HCT116 (cell line): ENCODE results near the gene ZDHHC18. TPM values are rescaled to one million over a fixed set of nuclear protein-coding genes. Genes with fewer than 3 reads are reported as not detected.
A peak's percentile ranks its signal among the peaks of the same experiment; 100 is the strongest.

Source experiments
- ATAC-seq: fragments of 200-7000 bp; cut with Tn5 transposase; 2 replicates; pipeline ENCODE4 v1.9.1; 2020; ENCODE audit warnings: mild to moderate bottlenecking, moderate library complexity
- BruUV-seq: library from RNA; stranded (reverse); fragments of 400-500 nt; replicated peaks from 2 replicates; lab custom pipeline; 2021; lab: Mats Ljungman, UMichigan
- CTCF ChIA-PET: fragments of 300-600 bp; sonication (Branson Sonifier 250); formaldehyde crosslinking; loops from one replicate; lab custom pipeline; 2021; ENCODE audit warnings: antibody characterized with exemption; lab: Charles Lee
- POLR2A ChIA-PET: fragments of 300-600, 350-600 bp; sonication (Branson Sonifier 250); formaldehyde crosslinking; loops from one replicate; lab custom pipeline; 2021; ENCODE audit warnings: antibody characterized with exemption; lab: Charles Lee
- RAD21 ChIA-PET, 2 experiments: fragments of 300-600 bp; sonication (Branson Sonifier 250); formaldehyde crosslinking; loops; one replicate each; lab custom pipeline; 2023; ENCODE audit warnings: low total read pairs in 2 of 2; ENCODE audit not compliant: uncharacterized antibody in 2 of 2, unreplicated experiment in 2 of 2, low non-redundant PET in 1 of 2; lab: Charles Lee
- DNase-seq: peaks from one replicate; pipeline ENCODE4 v3.0.0-alpha.2; 2010; ENCODE audit warnings: low read depth, low spot score
- H2AFZ ChIP-seq: fragments of 200-600 bp; shearing (Covaris generic), sonication (generic); 2 replicates; pipeline ENCODE4 v1.6.1; 2017; ENCODE audit warnings: low read depth, mixed run types, mixed read lengths, antibody characterized with exemption, low read length; ENCODE audit not compliant: poor library complexity, severe bottlenecking
- H3K27ac ChIP-seq: 2 replicates; pipeline ENCODE4 v1.5.1; 2012; ENCODE audit warnings: low read depth, low read length
- H3K27me3 ChIP-seq: fragments of 200-600 bp; sonication (generic); 2 replicates; pipeline ENCODE4 v1.6.1; 2016; ENCODE audit warnings: mixed run types, low read length, mixed read lengths; ENCODE audit not compliant: insufficient read depth
- H3K36me3 ChIP-seq, 2 experiments: fragments of 200-500 bp in 1 of 2; fragments of 200-600 bp in 1 of 2; sonication (Bioruptor generic) in 1 of 2; sonication (generic) in 1 of 2; 2 replicates each; pipeline versions ENCODE4 v1.5.1 to v1.6.1; 2014 to 2016; ENCODE audit warnings: low read length in 2 of 2, inconsistent platforms in 1 of 2, mixed read lengths in 1 of 2, mixed run types in 1 of 2; ENCODE audit not compliant: insufficient read depth in 2 of 2, control insufficient read depth in 1 of 2
- H3K4me1 ChIP-seq, 2 experiments: fragments of 200-600 bp in 1 of 2; sonication (generic) in 1 of 2; 2 replicates each; pipeline versions ENCODE4 v1.5.1 to v1.6.1; 2012 to 2017; ENCODE audit warnings: low read length in 2 of 2, inconsistent platforms in 1 of 2, mild to moderate bottlenecking in 1 of 2, mixed read lengths in 1 of 2, mixed run types in 1 of 2, moderate library complexity in 1 of 2; ENCODE audit not compliant: insufficient read depth in 2 of 2, control insufficient read depth in 1 of 2
- H3K4me2 ChIP-seq: fragments of 200-600 bp; sonication (generic); 2 replicates; pipeline ENCODE4 v1.6.1; 2017; ENCODE audit warnings: mixed run types, low read length, mixed read lengths
- H3K4me3 ChIP-seq, 2 experiments: fragments of 200-600 bp in 1 of 2; sonication (generic) in 1 of 2; replicated peaks in 1 of 2; 2 replicates each; pipeline ENCODE4 v1.5.1; 2011 to 2016; ENCODE audit warnings: low read length in 2 of 2, control low read depth in 1 of 2, low read depth in 1 of 2, mild to moderate bottlenecking in 1 of 2, mixed read lengths in 1 of 2, mixed run types in 1 of 2
- H3K79me2 ChIP-seq: fragments of 200-600 bp; sonication (generic); 2 replicates; pipeline ENCODE4 v1.6.1; 2017; ENCODE audit warnings: mild to moderate bottlenecking, mixed run types, low read length, moderate library complexity, mixed read lengths; ENCODE audit not compliant: insufficient read depth
- H3K9ac ChIP-seq: fragments of 200-600 bp; sonication (generic); 2 replicates; pipeline ENCODE4 v1.6.1; 2016; ENCODE audit warnings: low read length, mixed read lengths
- H3K9me2 ChIP-seq: fragments of 200-600 bp; sonication (generic), shearing (Covaris generic); 2 replicates; pipeline ENCODE4 v1.6.1; 2017; ENCODE audit warnings: mixed run types, mild to moderate bottlenecking, moderate library complexity; ENCODE audit not compliant: insufficient read depth
- H3K9me3 ChIP-seq, 2 experiments: fragments of 200-500 bp in 1 of 2; fragments of 200-600 bp in 1 of 2; sonication (Bioruptor generic) in 1 of 2; sonication (generic) in 1 of 2; 2 replicates each; pipeline ENCODE4 v1.6.1; 2014 to 2017; ENCODE audit warnings: low read length in 2 of 2, mixed read lengths in 2 of 2, inconsistent platforms in 1 of 2, low read depth in 1 of 2, mild to moderate bottlenecking in 1 of 2, mixed run types in 1 of 2, moderate library complexity in 1 of 2; ENCODE audit not compliant: control insufficient read depth in 1 of 2, insufficient read depth in 1 of 2
- H4K20me1 ChIP-seq: fragments of 200-600 bp; sonication (generic), shearing (Covaris generic); 2 replicates; pipeline ENCODE4 v1.6.1; 2017; ENCODE audit warnings: mixed run types, mild to moderate bottlenecking, moderate library complexity; ENCODE audit not compliant: insufficient read depth
- CBX3 ChIP-seq: IDR thresholded peaks from 2 replicates; pipeline ENCODE4 v1.6.1; 2012; ENCODE audit warnings: low read depth
- CEBPB ChIP-seq: IDR thresholded peaks from 2 replicates; pipeline ENCODE4 v1.6.1; 2012; ENCODE audit warnings: low read depth
- EGR1 ChIP-seq: IDR thresholded peaks from 2 replicates; pipeline ENCODE4 v1.6.1; 2012; ENCODE audit warnings: low read depth
- ELF1 ChIP-seq: IDR thresholded peaks from 2 replicates; pipeline ENCODE4 v1.6.1; 2012; ENCODE audit warnings: low read depth, borderline replicate concordance
- EZH2 ChIP-seq: fragments of 200-600 bp; sonication (generic); IDR thresholded peaks from 2 replicates; pipeline ENCODE4 v1.6.1; 2017; ENCODE audit warnings: antibody characterized with exemption, mixed run types
- EZH2phosphoT487 ChIP-seq: fragments of 200-600 bp; IDR thresholded peaks from 2 replicates; pipeline ENCODE4 v1.6.1; 2018; ENCODE audit warnings: antibody characterized with exemption, borderline replicate concordance
- FOSL1 ChIP-seq: IDR thresholded peaks from 2 replicates; pipeline ENCODE4 v1.6.1; 2012; ENCODE audit warnings: low read depth
- JUND ChIP-seq: IDR thresholded peaks from 2 replicates; pipeline ENCODE4 v1.6.1; 2012
- POLR2A ChIP-seq: IDR thresholded peaks from 2 replicates; pipeline ENCODE4 v1.7.0; 2011; ENCODE audit warnings: borderline replicate concordance; ENCODE audit not compliant: insufficient read depth, insufficient read length; ENCODE audit errors: extremely low read depth
- POLR2AphosphoS5 ChIP-seq: IDR thresholded peaks from 2 replicates; pipeline ENCODE4 v1.6.1; 2011; ENCODE audit warnings: mild to moderate bottlenecking, low read depth, low read length, moderate library complexity
- RAD21 ChIP-seq: IDR thresholded peaks from 2 replicates; pipeline ENCODE4 v1.6.1; 2012; ENCODE audit warnings: low read depth, mild to moderate bottlenecking
- SIN3A ChIP-seq: IDR thresholded peaks from 2 replicates; pipeline ENCODE4 v1.6.1; 2012; ENCODE audit warnings: low read depth
- SRF ChIP-seq: IDR thresholded peaks from 2 replicates; pipeline ENCODE4 v1.6.1; 2012; ENCODE audit warnings: low read depth
- TCF7L2 ChIP-seq: IDR thresholded peaks from 2 replicates; pipeline ENCODE4 v1.7.0; 2011; ENCODE audit warnings: borderline replicate concordance, inconsistent platforms; ENCODE audit not compliant: insufficient read depth, insufficient read length; ENCODE audit errors: extremely low read depth
- YY1 ChIP-seq: IDR thresholded peaks from 2 replicates; pipeline ENCODE4 v1.6.1; 2011; ENCODE audit warnings: low read length, low read depth, moderate library complexity, mild to moderate bottlenecking; ENCODE audit not compliant: insufficient replicate concordance; ENCODE audit errors: extremely low read depth
- ZNF274 ChIP-seq: fragments of 200-500 bp; sonication (Bioruptor generic); IDR thresholded peaks from 2 replicates; pipeline ENCODE4 v1.6.1; 2014; ENCODE audit warnings: mild to moderate bottlenecking, low read depth, low read length, inconsistent platforms
- intact Hi-C: fragments of 100-400 bp; cut with micrococcal nuclease; formaldehyde crosslinking; loops from 2 replicates; pipeline ENCODE4 v1.10.0; 2022
- total RNA-seq: library from RNA; stranded (reverse); gene quantifications from one replicate; pipeline ENCODE4 v1.2.1, GENCODE V29; 2021; ENCODE audit not compliant: unreplicated experiment
- TF ChIP-seq, protein P1 (sequence below): IDR thresholded peaks from 2 replicates; pipeline ENCODE4 v1.6.1; 2012; ENCODE audit warnings: low read depth
- TF ChIP-seq, protein P2 (sequence below): IDR thresholded peaks from 2 replicates; pipeline ENCODE4 v1.6.1; 2011; ENCODE audit warnings: mild to moderate bottlenecking, low read length, moderate library complexity; ENCODE audit not compliant: insufficient replicate concordance; ENCODE audit errors: extremely low read depth
- TF ChIP-seq, protein P3 (sequence below): IDR thresholded peaks from 2 replicates; pipeline ENCODE4 v1.6.1; 2012
- TF ChIP-seq, protein P4 (sequence below), 3 experiments: fragments of 200-600 bp in 1 of 3; sonication (generic) in 1 of 3; IDR thresholded peaks in 2 of 3; conservative IDR thresholded peaks in 1 of 3; 2 replicates each; pipeline ENCODE4 v1.5.1; 2012 to 2017; ENCODE audit warnings: low read depth in 2 of 3, low read length in 2 of 3, antibody characterized with exemption in 1 of 3, borderline replicate concordance in 1 of 3, control low read depth in 1 of 3, mild to moderate bottlenecking in 1 of 3, mixed read lengths in 1 of 3, mixed run types in 1 of 3, moderate library complexity in 1 of 3; ENCODE audit not compliant: insufficient read depth in 1 of 3

The ZDHHC18 gene
- total RNA-seq, 1 experiment from 2014 or later: 24.4 TPM

DNA sequence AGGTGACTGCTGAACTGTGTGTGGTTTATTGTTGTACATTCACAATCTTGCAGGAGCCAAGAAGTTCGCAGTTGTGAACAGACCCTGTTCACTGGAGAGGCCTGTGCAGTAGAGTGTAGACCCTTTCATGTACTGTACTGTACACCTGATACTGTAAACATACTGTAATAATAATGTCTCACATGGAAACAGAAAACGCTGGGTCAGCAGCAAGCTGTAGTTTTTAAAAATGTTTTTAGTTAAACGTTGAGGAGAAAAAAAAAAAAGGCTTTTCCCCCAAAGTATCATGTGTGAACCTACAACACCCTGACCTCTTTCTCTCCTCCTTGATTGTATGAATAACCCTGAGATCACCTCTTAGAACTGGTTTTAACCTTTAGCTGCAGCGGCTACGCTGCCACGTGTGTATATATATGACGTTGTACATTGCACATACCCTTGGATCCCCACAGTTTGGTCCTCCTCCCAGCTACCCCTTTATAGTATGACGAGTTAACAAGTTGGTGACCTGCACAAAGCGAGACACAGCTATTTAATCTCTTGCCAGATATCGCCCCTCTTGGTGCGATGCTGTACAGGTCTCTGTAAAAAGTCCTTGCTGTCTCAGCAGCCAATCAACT lies 45.2 kb upstream of the ZDHHC18 start:
- ChIA-PET CTCF (no interaction called here), POLR2A (no interaction called here), RAD21 (no interaction called here)
- peaks cover 32 to 38% of the 10 kb centered on the region in 2 experiments; a peak in 3 of 4 replicates for H3K36me3 ChIP-seq
- ATAC-seq (no peak), DNase-seq (no peak)
- no peaks in the 10 kb centered on the region for H3K27me3 ChIP-seq
- peaks cover 8% of the 10 kb centered on the region for H3K79me2 ChIP-seq
- TF ChIP-seq FOSL1 (no peak), EZH2phosphoT487 (no peak), EGR1 (no peak), ZNF274 (no peak), JUND (no peak), EZH2 (no peak), YY1 (no peak), SIN3A (no peak), TCF7L2 (no peak), SRF (no peak), POLR2A (no peak), POLR2AphosphoS5 (no peak), ELF1 (no peak), CEBPB (no peak), CBX3 (no peak), RAD21 (no peak)
- TF ChIP-seq, protein P1, sequence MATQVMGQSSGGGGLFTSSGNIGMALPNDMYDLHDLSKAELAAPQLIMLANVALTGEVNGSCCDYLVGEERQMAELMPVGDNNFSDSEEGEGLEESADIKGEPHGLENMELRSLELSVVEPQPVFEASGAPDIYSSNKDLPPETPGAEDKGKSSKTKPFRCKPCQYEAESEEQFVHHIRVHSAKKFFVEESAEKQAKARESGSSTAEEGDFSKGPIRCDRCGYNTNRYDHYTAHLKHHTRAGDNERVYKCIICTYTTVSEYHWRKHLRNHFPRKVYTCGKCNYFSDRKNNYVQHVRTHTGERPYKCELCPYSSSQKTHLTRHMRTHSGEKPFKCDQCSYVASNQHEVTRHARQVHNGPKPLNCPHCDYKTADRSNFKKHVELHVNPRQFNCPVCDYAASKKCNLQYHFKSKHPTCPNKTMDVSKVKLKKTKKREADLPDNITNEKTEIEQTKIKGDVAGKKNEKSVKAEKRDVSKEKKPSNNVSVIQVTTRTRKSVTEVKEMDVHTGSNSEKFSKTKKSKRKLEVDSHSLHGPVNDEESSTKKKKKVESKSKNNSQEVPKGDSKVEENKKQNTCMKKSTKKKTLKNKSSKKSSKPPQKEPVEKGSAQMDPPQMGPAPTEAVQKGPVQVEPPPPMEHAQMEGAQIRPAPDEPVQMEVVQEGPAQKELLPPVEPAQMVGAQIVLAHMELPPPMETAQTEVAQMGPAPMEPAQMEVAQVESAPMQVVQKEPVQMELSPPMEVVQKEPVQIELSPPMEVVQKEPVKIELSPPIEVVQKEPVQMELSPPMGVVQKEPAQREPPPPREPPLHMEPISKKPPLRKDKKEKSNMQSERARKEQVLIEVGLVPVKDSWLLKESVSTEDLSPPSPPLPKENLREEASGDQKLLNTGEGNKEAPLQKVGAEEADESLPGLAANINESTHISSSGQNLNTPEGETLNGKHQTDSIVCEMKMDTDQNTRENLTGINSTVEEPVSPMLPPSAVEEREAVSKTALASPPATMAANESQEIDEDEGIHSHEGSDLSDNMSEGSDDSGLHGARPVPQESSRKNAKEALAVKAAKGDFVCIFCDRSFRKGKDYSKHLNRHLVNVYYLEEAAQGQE: no peak
- TF ChIP-seq, protein P2, sequence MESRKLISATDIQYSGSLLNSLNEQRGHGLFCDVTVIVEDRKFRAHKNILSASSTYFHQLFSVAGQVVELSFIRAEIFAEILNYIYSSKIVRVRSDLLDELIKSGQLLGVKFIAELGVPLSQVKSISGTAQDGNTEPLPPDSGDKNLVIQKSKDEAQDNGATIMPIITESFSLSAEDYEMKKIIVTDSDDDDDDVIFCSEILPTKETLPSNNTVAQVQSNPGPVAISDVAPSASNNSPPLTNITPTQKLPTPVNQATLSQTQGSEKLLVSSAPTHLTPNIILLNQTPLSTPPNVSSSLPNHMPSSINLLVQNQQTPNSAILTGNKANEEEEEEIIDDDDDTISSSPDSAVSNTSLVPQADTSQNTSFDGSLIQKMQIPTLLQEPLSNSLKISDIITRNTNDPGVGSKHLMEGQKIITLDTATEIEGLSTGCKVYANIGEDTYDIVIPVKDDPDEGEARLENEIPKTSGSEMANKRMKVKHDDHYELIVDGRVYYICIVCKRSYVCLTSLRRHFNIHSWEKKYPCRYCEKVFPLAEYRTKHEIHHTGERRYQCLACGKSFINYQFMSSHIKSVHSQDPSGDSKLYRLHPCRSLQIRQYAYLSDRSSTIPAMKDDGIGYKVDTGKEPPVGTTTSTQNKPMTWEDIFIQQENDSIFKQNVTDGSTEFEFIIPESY: no peak
- TF ChIP-seq, protein P3, sequence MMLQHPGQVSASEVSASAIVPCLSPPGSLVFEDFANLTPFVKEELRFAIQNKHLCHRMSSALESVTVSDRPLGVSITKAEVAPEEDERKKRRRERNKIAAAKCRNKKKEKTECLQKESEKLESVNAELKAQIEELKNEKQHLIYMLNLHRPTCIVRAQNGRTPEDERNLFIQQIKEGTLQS: no peak
- TF ChIP-seq, protein P4, sequence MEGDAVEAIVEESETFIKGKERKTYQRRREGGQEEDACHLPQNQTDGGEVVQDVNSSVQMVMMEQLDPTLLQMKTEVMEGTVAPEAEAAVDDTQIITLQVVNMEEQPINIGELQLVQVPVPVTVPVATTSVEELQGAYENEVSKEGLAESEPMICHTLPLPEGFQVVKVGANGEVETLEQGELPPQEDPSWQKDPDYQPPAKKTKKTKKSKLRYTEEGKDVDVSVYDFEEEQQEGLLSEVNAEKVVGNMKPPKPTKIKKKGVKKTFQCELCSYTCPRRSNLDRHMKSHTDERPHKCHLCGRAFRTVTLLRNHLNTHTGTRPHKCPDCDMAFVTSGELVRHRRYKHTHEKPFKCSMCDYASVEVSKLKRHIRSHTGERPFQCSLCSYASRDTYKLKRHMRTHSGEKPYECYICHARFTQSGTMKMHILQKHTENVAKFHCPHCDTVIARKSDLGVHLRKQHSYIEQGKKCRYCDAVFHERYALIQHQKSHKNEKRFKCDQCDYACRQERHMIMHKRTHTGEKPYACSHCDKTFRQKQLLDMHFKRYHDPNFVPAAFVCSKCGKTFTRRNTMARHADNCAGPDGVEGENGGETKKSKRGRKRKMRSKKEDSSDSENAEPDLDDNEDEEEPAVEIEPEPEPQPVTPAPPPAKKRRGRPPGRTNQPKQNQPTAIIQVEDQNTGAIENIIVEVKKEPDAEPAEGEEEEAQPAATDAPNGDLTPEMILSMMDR (IDR thresholded peaks at IDR 0.05 in 2 of 3, conservative IDR thresholded peaks at IDR 0.05 in 1 of 3; ENCODE audit: borderline replicate concordance in 1 of 3, insufficient read depth in 1 of 3, low read depth in 2 of 3, low read length in 2 of 3): no peak
- H3K9me2 ChIP-seq: no peaks in the 10 kb centered on the region
- H3K4me2 ChIP-seq: no peak overlapping the region
- H3K9me3 ChIP-seq: no peaks in the 10 kb centered on the region
- TSS peak; percentile 19 for BruUV-seq
- H3K4me3 ChIP-seq: no peak overlapping the region
- H4K20me1 ChIP-seq: 0 out of 2 replicates have a peak, but pooled peaks cover 3% of the 10 kb centered on the region
- H3K9ac ChIP-seq: no peak overlapping the region
- peaks cover 14 to 35% of the 10 kb centered on the region in 2 experiments for H3K4me1 ChIP-seq
- H2AFZ ChIP-seq: no peak overlapping the region
- intact Hi-C loops: no loop called here
- no peak overlapping the region for H3K27ac ChIP-seq
